Neural progenitor cell (in vitro differentiated cells): Measurements from ENCODE around the gene LRRC8E. TPM values are rescaled to one million over a fixed set of nuclear protein-coding genes. Genes with fewer than 3 reads are reported as not detected.

Experiments used
- DNase-seq: peaks from one replicate; pipeline ENCODE4 v3.0.0-alpha.2; 2016; ENCODE audit warnings: low spot score
- H2AFZ ChIP-seq: fragments of 200-600 bp; sonication (generic); replicated peaks from 2 replicates; pipeline ENCODE4 v1.6.1; 2016; ENCODE audit warnings: antibody characterized with exemption
- H3F3A ChIP-seq: fragments of 200-600 bp; sonication (generic); 2 replicates; pipeline ENCODE4 v1.6.1; 2016; ENCODE audit warnings: antibody characterized with exemption, low read depth
- H3K27ac ChIP-seq: fragments of 200-600 bp; sonication (generic); 2 replicates; pipeline ENCODE4 v1.5.1; 2016; ENCODE audit warnings: mild to moderate bottlenecking
- H3K27me3 ChIP-seq: fragments of 200-600 bp; sonication (generic); 2 replicates; pipeline ENCODE4 v1.6.1; 2016; ENCODE audit warnings: mild to moderate bottlenecking, moderate library complexity
- H3K36me3 ChIP-seq: fragments of 200-600 bp; sonication (generic); 2 replicates; pipeline ENCODE4 v1.5.1; 2016
- H3K4me1 ChIP-seq: fragments of 200-600 bp; sonication (generic); 2 replicates; pipeline ENCODE4 v1.6.1; 2016; ENCODE audit warnings: mixed run types
- H3K4me2 ChIP-seq: fragments of 200-600 bp; sonication (generic); 2 replicates; pipeline ENCODE4 v1.6.1; 2016
- H3K4me3 ChIP-seq: fragments of 200-600 bp; sonication (generic); 2 replicates; pipeline ENCODE4 v1.5.1; 2016
- H3K79me2 ChIP-seq: fragments of 200-600 bp; sonication (generic); 2 replicates; pipeline ENCODE4 v1.6.1; 2016; ENCODE audit warnings: low read depth
- H3K9ac ChIP-seq: fragments of 200-600 bp; sonication (generic); 2 replicates; pipeline ENCODE4 v1.6.1; 2016
- H3K9me3 ChIP-seq: fragments of 200-600 bp; sonication (generic); 2 replicates; pipeline ENCODE4 v1.5.1; 2016; ENCODE audit warnings: low read depth
- H4K20me1 ChIP-seq: fragments of 200-600 bp; sonication (generic); 2 replicates; pipeline ENCODE4 v1.6.1; 2016; ENCODE audit warnings: low read depth
- H3K27ac Mint-ChIP-seq: 3 replicates; pipeline ENCODE4 v1.8.0; 2021; ENCODE audit warnings: mixed read lengths
- H3K27me3 Mint-ChIP-seq: 2 replicates; pipeline ENCODE4 v1.8.0; 2022; ENCODE audit warnings: low read depth, mild to moderate bottlenecking, inconsistent platforms, moderate library complexity, mixed read lengths; ENCODE audit not compliant: insufficient read depth
- H3K36me3 Mint-ChIP-seq: 3 replicates; pipeline ENCODE4 v1.8.0; 2021; ENCODE audit warnings: mixed read lengths
- H3K4me1 Mint-ChIP-seq: 3 replicates; pipeline ENCODE4 v1.8.0; 2021; ENCODE audit warnings: mixed read lengths
- H3K4me3 Mint-ChIP-seq: 3 replicates; pipeline ENCODE4 v1.8.0; 2021; ENCODE audit warnings: mild to moderate bottlenecking, moderate library complexity, mixed read lengths
- H3K9me3 Mint-ChIP-seq: 3 replicates; pipeline ENCODE4 v1.8.0; 2020; ENCODE audit warnings: mixed read lengths
- EZH2 ChIP-seq: fragments of 200-600 bp; sonication (generic); IDR thresholded peaks from 2 replicates; pipeline ENCODE4 v1.6.1; 2017; ENCODE audit warnings: antibody characterized with exemption, mild to moderate bottlenecking, moderate library complexity
- EZH2phosphoT487 ChIP-seq: fragments of 200-600 bp; sonication (generic); IDR thresholded peaks from 2 replicates; pipeline ENCODE4 v1.6.1; 2017; ENCODE audit warnings: antibody characterized with exemption
- total RNA-seq: library from RNA; depleted of rRNA; stranded (reverse); fragments of >200 nt; gene quantifications from 2 replicates; pipeline ENCODE4 v1.2.3, GENCODE V29; 2015; ENCODE audit warnings: low replicate concordance
- TF ChIP-seq, protein P1 (sequence below): fragments of 200-600 bp; sonication (generic); IDR thresholded peaks from 2 replicates; pipeline ENCODE4 v1.5.1; 2017; ENCODE audit warnings: antibody characterized with exemption, mild to moderate bottlenecking

The LRRC8E gene
- total RNA-seq, 1 donor from 2014 or later = 1.2 TPM

DNA sequence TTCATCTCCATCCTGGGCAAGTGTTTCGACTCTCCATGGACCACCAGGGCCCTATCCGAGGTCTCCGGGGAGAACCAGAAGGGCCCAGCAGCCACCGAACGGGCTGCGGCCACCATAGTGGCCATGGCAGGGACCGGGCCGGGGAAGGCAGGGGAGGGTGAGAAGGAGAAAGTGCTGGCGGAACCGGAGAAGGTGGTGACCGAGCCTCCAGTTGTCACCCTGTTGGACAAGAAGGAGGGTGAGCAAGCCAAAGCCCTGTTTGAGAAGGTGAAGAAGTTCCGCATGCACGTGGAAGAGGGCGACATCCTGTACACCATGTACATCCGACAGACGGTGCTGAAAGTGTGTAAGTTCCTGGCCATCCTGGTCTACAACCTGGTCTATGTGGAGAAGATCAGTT is 10.7 kb downstream of the LRRC8E start:
- DNase-seq = no peak
- no peaks in the 10 kb centered on the region for H3K9me3 Mint-ChIP-seq
- no peak overlapping the region for H3K27ac ChIP-seq
- no peak overlapping the region for H3K27ac Mint-ChIP-seq
- peaks cover 5% of the 10 kb centered on the region for H3K27me3 ChIP-seq
- H3K4me3 Mint-ChIP-seq = no peak overlapping the region
- H3K36me3 ChIP-seq = no peaks in the 10 kb centered on the region
- H3K27me3 Mint-ChIP-seq = peaks cover 7% of the 10 kb centered on the region
- H3K9me3 ChIP-seq = no peaks in the 10 kb centered on the region
- no peak overlapping the region for H3K4me3 ChIP-seq
- TF ChIP-seq EZH2phosphoT487 = no peak
- no peak for TF ChIP-seq EZH2
- TF ChIP-seq, protein P1, sequence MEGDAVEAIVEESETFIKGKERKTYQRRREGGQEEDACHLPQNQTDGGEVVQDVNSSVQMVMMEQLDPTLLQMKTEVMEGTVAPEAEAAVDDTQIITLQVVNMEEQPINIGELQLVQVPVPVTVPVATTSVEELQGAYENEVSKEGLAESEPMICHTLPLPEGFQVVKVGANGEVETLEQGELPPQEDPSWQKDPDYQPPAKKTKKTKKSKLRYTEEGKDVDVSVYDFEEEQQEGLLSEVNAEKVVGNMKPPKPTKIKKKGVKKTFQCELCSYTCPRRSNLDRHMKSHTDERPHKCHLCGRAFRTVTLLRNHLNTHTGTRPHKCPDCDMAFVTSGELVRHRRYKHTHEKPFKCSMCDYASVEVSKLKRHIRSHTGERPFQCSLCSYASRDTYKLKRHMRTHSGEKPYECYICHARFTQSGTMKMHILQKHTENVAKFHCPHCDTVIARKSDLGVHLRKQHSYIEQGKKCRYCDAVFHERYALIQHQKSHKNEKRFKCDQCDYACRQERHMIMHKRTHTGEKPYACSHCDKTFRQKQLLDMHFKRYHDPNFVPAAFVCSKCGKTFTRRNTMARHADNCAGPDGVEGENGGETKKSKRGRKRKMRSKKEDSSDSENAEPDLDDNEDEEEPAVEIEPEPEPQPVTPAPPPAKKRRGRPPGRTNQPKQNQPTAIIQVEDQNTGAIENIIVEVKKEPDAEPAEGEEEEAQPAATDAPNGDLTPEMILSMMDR = no peak
- H4K20me1 ChIP-seq = no peaks in the 10 kb centered on the region
- H3K9ac ChIP-seq = no peak overlapping the region
- H3K36me3 Mint-ChIP-seq = no peaks in the 10 kb centered on the region
- no peaks in the 10 kb centered on the region for H3K79me2 ChIP-seq
- no peak overlapping the region for H3K4me2 ChIP-seq
- peaks cover 9% of the 10 kb centered on the region for H3F3A ChIP-seq
- H2AFZ ChIP-seq = no peak overlapping the region
- H3K4me1 Mint-ChIP-seq = peaks cover 8% of the 10 kb centered on the region
- peaks cover 4% of the 10 kb centered on the region for H3K4me1 ChIP-seq

DNA sequence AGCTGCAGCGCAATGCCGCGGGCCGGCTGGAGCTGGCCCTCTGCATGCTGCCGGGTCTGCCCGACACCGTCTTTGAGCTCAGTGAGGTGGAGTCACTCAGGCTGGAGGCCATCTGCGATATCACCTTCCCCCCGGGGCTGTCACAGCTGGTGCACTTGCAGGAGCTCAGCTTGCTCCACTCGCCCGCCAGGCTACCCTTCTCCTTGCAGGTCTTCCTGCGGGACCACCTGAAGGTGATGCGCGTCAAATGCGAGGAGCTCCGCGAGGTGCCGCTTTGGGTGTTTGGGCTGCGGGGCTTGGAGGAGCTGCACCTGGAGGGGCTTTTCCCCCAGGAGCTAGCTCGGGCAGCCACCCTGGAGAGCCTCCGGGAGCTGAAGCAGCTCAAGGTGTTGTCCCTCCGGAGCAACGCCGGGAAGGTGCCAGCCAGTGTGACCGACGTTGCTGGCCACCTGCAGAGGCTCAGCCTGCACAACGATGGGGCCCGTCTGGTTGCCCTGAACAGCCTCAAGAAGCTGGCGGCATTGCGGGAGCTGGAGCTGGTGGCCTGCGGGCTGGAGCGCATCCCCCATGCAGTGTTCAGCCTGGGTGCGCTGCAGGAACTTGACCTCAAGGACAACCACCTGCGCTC is 11.6 kb downstream of the LRRC8E start:
- Mint-ChIP-seq H3K27me3 (peaks cover 7% of the 10 kb centered on the region), H3K9me3 (no peaks in the 10 kb centered on the region), H3K27ac (no peak overlapping the region), H3K36me3 (no peaks in the 10 kb centered on the region), H3K4me3 (no peak overlapping the region), H3K4me1 (peaks cover 13% of the 10 kb centered on the region)
- no peak overlapping the region for H3K4me3 ChIP-seq
- DNase-seq = no peak
- peaks cover 5% of the 10 kb centered on the region for H3K27me3 ChIP-seq
- H3K79me2 ChIP-seq = peaks cover 8% of the 10 kb centered on the region
- no peak overlapping the region for H2AFZ ChIP-seq
- no peak overlapping the region for H3K9ac ChIP-seq
- peaks cover 8% of the 10 kb centered on the region for H4K20me1 ChIP-seq
- TF ChIP-seq EZH2phosphoT487 (no peak), EZH2 (no peak)
- no peaks in the 10 kb centered on the region for H3K9me3 ChIP-seq
- no peaks in the 10 kb centered on the region for H3K36me3 ChIP-seq
- H3K4me1 ChIP-seq = peaks cover 9% of the 10 kb centered on the region
- H3K4me2 ChIP-seq = no peak overlapping the region
- no peak overlapping the region for H3K27ac ChIP-seq
- peaks cover 9% of the 10 kb centered on the region for H3F3A ChIP-seq

DNA sequence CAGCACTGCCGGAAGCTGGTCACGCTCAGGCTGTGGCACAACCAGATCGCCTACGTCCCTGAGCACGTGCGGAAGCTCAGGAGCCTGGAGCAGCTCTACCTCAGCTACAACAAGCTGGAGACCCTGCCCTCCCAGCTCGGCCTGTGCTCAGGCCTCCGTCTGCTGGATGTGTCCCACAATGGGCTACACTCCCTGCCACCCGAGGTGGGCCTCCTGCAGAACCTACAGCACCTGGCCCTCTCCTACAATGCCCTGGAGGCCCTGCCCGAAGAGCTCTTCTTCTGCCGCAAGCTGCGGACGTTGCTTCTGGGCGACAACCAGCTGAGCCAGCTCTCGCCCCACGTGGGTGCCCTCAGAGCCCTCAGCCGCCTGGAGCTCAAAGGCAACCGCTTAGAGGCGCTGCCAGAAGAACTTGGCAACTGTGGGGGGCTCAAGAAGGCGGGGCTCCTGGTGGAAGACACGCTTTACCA is 12.1 kb downstream of the LRRC8E start:
- no peaks in the 10 kb centered on the region for H3K9me3 Mint-ChIP-seq
- no peak overlapping the region for H3K4me2 ChIP-seq
- peaks cover 14% of the 10 kb centered on the region for H4K20me1 ChIP-seq
- H3K4me1 Mint-ChIP-seq = peaks cover 16% of the 10 kb centered on the region
- peaks cover 11% of the 10 kb centered on the region for H3K4me1 ChIP-seq
- no peak for DNase-seq
- H3K9me3 ChIP-seq = no peaks in the 10 kb centered on the region
- H3K27ac ChIP-seq = no peak overlapping the region
- no peak overlapping the region for H3K9ac ChIP-seq
- H2AFZ ChIP-seq = no peak overlapping the region
- no peak overlapping the region for H3K4me3 ChIP-seq
- H3K27me3 ChIP-seq = peaks cover 5% of the 10 kb centered on the region
- H3K36me3 Mint-ChIP-seq = no peaks in the 10 kb centered on the region
- H3K36me3 ChIP-seq = no peaks in the 10 kb centered on the region
- H3K27ac Mint-ChIP-seq = no peak overlapping the region
- H3K4me3 Mint-ChIP-seq = no peak overlapping the region
- H3K27me3 Mint-ChIP-seq = peaks cover 7% of the 10 kb centered on the region
- TF ChIP-seq EZH2phosphoT487 (no peak), EZH2 (no peak)
- TF ChIP-seq, protein P1 = no peak
- H3K79me2 ChIP-seq = peaks cover 14% of the 10 kb centered on the region
- H3F3A ChIP-seq = peaks cover 9% of the 10 kb centered on the region

DNA sequence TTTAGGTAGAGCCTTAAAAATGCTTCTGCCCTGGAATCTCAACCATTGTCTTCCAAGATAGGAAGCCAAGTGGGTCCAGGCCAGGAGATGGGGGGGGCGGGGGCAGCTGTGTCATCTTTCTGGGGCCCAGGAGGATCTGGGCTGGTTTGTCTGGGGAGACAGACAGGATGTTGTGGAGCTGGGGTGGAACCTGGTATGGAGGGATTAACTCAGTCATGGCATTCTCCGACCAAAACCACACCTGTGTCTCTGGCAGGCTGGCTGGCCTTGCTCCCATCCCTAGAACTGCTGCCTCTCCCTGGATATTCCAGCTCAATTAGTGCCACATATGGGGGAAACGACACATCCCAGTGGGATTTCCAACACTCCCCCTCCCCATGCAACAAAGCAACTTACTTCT is 12.6 kb downstream of the LRRC8E start:
- Histone ChIP-seq H3K4me3 (no peak overlapping the region), H3K27me3 (peaks cover 5% of the 10 kb centered on the region), H3K4me2 (no peak overlapping the region), H3K9me3 (no peaks in the 10 kb centered on the region), H3K79me2 (peaks cover 19% of the 10 kb centered on the region), H3K36me3 (no peaks in the 10 kb centered on the region), H3F3A (peaks cover 9% of the 10 kb centered on the region), H4K20me1 (peaks cover 19% of the 10 kb centered on the region), H2AFZ (no peak overlapping the region), H3K9ac (no peak overlapping the region), H3K27ac (no peak overlapping the region), H3K4me1 (peaks cover 11% of the 10 kb centered on the region)
- Mint-ChIP-seq H3K27me3 (peaks cover 7% of the 10 kb centered on the region), H3K36me3 (peaks cover 2% of the 10 kb centered on the region), H3K9me3 (no peaks in the 10 kb centered on the region), H3K4me3 (no peak overlapping the region), H3K4me1 (peaks cover 20% of the 10 kb centered on the region), H3K27ac (no peak overlapping the region)
- TF ChIP-seq EZH2 (no peak), EZH2phosphoT487 (no peak)
- TF ChIP-seq, protein P1 = no peak
- DNase-seq = no peak
